ENCODE data around the gene GLB1L2.

GLB1L2 gene

DNA sequence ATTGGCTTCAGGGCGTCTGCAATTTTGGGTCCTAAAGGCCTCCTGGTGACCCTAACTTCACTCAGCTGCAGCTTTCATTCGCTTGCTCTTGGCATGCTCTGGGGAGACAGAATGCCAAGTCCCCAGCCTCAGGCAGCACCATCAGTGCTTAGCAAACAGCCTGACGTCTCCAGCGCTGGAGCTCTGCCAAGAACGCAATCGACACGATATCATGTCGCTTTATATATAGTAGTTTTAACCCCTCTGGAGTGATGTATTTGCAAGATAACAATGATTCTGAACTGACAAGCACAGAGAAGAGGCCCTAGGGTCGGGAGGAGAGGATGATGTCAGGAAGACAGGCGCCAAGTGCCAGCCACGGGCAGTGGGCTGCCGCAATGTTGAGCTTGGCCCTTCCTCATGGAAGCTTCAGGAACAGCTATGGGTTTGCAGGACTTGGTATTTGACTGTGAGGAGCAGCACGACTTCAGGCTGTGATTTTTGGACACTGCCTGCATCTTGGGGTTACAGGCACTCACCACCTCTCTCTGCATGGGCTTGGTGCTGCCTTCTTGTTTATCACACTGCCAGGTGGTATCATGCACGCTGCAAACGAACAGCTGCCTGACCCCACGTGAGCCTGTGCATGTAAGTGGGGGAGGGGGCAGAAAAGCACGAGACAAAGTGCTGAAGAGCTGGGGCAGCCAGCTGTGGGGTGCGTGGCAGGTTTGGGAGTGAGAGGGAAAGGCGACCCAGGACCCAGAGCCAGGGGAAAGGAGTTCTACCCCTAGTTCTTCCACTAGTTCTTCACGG, 54.2 kb downstream of the GLB1L2 start:
- DNase-seq (ENCODE audit: low read depth) = no peak

DNA sequence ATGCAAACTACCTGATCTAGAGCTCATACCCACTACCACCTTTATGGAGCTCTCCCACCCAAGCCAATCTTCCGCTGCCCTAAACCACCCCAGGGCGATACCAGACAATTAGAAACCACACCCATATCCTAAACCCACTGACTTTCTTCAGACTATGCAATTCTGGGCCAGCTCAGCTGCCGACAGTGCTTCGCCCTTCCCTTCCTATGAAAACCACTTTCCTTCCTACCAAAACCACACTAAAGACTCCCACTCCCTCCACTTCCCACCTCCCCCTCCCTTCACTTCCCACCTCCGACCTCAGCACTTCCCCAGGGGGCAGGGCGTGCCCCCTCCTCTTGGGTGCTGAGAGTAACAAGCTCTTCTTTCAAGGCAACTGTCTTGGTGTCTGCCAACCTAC, 55.2 kb downstream of the GLB1L2 start:
- no peak for DNase-seq (ENCODE audit: low read depth)

DNA sequence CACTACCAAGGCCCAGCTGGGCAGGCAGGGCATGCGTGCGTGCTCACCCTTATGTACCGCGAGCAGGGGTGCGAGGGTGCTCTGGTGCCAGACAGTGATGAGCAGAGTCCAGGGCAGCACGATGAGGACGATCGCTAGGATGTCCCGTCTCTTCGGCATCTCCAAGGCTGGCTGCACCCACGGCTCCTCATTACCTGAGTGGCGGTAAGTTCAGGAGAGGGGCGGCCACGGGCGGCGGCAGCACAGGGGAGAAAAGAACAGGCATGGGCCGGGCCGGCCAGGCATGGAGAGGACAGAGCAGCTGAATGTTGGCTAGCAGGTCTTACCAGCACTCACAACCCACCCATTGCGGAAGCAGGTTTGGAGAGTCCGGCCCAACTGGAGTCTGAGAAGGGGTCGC, 55.7 kb downstream of the GLB1L2 start:
- no peak for DNase-seq (ENCODE audit: low read depth)

DNA sequence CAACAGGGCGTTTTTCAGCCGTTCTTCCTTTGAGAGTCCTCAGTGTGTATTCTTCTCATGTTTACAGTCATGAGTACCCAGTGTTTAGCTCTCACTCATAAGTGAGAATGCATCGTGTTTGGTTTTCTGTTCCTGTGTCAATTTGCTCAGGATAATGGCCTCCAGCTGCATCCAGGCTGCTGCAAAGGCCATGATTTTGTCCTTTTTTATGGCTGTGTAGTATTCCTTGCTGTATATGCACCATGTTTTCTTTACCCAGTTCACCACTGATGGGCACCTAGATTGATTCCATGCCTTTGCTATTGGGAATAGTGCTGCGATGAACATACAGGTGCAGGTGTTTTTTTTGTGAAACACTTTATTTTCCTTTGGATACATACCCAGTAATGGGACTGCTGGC, 56.8 kb downstream of the GLB1L2 start:
- no peak for DNase-seq (ENCODE audit: low read depth)

DNA sequence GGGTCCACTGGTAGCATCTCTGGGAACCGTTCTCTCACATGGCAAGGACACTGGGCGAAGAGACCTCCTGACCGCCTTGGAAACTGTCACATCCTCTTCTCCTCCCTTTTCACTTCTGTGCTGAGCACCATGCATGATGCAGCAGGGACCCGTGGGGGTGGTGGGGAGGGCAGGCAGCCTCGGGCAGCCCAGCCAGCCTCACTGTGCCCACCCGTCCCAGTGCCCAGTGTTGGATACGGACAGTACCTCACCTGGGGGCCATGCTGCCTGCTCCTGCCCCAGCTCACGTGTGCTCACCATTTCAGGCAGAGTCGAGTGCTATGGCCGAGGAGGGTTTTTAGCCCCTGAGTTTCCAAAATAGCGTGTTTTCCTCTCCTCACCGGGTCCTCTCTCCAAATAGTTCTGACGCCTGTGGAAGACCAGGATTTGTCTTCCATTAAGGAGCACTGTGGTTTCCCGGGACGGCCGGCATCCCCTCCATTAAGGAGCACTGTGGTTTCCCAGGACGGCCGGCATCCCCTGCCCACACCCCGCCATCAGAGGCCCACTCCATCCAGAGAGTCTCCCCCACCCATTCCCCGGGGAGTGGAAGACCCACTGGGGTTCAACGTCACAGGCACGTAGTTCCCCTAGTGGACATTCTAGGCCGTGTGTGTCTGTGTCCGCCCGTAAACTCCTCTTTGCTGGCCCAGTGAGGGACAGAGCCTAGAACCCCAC, 57.8 kb downstream of the GLB1L2 start:
- no peak for DNase-seq (ENCODE audit: low read depth)

DNA sequence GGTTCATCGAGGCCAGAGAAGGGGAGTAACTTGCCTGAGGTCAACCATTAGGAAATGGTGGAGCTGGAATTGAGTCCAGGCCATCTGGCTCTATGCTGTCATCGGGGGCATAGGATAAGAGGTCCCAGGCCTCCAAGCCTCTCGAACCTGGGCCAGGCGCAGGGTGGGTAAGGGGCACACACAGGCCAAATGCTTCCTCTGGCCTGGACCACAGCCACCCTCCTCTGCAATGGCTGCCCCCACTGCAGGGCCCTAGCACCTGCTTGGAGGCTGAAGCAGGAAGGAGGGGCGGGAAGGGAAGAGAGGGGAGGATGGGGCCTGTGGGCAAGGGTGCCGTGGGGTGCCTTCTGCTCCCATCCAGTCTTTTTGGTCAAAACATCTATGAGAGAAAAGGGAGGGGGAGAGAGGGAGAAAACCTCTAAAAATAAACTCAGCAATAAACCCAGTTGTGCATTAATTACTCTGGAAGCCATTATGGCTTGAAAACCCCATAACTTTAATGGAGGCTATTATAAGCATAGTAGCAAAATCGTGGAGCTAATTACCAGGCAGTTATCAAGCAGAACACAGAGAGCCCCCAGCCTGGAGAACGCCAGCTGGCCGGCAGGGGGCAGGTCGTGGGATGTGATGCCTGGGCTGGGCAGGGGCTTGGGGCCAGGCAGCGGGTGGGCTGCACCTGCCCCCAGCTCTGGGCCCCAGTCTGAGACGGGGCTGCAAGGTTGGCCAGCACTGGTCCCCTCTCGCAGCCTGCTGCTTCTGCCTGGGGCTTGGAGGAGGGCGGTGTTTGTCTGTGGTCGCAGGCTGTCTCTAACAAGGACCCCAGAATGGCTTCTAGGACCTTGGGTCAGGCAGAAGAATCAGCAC, 59.1 kb downstream of the GLB1L2 start:
- DNase-seq (ENCODE audit: low read depth) = no peak

DNA sequence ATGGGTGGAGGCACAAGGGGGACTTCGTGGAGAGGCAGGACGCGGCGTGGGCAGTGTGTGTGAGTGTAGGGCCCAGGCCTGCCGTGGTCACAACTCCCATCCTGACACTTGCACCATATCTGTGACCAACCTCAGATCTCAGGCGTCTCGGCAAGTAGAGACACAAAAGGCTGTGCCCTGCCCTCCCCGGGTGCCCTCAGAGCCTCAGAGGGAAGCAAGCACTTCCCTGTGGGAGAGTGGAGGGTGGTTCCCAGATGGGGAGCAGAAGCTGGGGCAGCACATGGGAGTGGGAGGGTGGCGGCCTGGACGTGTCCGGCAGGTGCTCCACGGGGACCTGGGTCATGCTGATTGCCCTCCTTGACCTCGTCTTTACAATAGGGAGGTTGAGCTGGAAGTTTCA, 59.9 kb downstream of the GLB1L2 start:
- DNase-seq (ENCODE audit: low read depth) = no peak

- DNase-seq (ENCODE audit: low read depth) = no peak
These were observed 61.3 kb downstream of the GLB1L2 start for GRCh38 chr11:134392953-134393615.

- no peak for DNase-seq (ENCODE audit: low read depth)
These were observed 61.9 kb downstream of the GLB1L2 start for GRCh38 chr11:134393638-134394037.

DNA sequence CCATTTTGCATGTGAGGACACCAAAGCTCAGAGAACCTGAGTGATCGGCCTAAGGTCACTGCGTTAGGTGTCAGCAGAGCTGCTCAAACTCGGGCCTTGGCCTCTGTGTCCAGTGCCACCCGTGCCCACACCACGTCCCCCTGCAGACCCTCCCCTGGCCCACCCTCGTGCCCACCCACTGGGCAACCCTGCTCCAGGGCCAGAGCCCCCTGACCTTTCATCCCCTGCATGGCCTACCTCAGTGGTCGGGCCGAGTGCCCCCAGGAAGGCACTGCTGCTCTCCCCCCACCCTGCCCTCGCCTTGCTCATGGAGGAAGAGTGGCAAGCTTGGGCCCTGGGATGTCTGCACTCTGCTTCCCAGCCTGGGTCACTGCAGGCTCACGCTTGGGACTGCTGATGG, 62.5 kb downstream of the GLB1L2 start:
- no peak for DNase-seq (ENCODE audit: low read depth)

DNA sequence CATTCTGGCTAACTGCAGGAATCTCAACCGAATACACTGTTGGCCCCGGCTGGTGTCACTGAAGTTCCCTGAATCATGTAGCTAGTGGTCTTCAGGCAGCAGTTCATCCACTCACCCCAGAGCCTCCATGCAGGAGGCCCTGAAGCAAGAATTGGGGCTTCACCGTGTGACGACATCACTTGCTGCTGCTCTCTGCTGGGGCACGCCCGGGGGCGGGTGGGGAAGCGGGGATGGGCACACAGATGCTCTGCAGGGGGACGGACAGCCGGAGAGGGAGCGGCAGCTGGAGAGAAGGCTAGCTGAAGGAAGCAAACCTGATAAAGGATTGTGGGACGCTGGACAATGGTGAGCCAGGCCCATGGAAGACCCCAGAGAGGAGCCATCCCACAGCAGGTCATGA, 63.2 kb downstream of the GLB1L2 start:
- no peak for DNase-seq (ENCODE audit: low read depth)

- no peak for DNase-seq (ENCODE audit: low read depth)
These were observed 65.7 kb downstream of the GLB1L2 start for GRCh38 chr11:134397304-134398078.

DNA sequence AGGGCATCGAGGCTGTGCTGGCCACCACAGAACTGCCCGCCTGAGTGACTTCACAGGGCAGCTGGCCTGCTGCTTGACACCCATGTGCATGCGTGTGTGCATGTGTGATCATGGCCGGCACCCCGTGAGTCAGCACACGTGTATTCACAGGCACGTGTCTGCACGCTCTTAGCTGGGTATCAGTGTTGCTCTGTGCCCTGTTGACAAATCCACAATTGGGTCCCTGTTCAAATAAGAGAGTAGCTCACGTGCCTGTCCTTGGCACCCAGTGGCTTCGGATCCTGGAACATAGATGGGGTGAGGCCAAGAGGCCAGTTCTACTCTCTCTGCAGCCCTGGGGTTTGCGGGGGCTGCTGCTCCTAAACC, 66.3 kb downstream of the GLB1L2 start:
- no peak for DNase-seq (ENCODE audit: low read depth)

GRCh38 chr11:134398644-134399292, 67.0 kb downstream of the GLB1L2 start:
- no peak for DNase-seq (ENCODE audit: low read depth)

DNA sequence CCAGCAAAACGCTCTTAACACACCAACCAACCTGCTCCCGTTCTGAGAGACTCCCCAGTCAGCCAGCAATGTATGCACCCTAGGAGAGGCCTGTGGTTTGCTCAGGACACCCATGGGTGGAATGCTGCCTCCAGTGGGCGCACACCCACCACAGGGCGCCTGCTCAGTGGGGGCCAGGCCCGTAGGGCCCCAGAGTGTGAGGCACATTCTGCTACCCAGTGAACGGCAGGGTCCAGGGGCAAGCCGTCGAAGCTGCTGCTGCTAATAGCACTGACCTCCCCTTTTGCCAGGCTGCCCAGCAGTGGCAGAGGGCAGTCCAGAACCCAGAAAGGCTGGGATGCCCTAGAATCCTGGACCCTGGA, 67.5 kb downstream of the GLB1L2 start:
- no peak for DNase-seq (ENCODE audit: low read depth)

GRCh38 chr11:134399996-134400395, 68.2 kb downstream of the GLB1L2 start:
- DNase-seq (ENCODE audit: low read depth) = no peak

DNA sequence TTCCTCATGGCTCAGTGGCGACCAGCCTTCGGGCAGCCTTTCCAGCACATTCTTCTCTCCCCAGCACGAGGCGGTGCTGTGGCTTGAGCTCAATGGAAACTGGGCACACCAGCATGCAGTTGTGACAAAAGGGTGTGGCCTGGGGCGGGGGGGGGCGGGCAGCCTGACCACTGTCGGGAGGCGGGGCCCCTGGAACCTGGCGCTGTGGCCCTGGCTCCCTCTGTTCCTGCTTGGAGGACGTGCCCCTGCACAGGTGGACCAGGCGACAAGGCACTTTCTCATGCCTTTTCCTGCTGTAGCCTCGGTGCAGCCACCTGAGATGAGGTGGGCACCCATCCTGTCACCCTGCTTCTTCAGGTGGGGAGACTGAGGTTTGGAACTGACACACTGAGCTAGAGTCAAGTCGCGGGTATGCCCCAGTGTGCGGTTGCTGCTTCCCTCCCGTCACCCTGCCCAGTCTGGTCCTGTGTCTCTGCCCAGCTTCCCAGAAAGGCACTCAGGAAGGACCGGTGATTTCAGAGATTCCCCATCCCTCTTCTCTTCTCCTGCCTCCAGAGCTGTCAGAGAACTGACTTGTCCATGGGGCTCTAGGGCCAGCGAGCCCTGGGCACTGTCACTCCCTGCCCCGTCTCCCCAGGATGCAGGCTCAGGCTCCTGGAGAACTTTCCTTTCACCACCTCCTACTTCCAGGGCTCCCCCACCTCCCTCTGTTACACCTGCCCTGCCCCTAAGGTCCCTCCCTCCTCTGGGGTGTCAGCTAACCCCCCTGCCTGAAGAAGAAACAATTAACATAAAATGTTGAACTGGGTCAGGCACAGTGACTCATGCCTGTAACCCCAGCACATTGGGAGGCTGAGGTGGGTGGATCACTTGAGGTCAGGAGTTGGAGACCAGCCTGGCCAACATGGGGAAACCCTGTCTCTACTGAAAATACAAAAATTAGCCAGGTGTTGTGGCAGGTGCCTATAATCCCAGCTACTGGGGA, 70.3 kb downstream of the GLB1L2 start:
- no peak for DNase-seq (ENCODE audit: low read depth)

DNA sequence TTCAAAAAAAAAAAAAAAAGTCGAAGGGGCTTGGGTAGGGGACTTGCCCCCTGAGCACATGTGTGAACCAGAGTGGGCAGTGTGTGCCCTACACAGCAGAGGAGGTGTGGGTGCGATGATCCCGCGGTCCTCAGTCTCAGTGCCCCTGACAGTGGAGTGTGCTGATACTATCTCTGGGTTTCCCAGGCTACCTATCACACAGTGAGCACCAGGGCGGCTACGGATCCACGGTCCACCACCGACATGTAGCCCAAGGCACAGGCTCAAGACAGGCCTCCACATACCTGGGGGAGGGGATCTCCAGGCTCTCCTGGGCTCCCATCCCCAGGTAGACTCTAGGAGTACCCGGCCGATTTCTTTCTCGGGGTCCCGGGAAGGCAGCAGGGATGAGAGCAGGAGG, 71.1 kb downstream of the GLB1L2 start:
- DNase-seq (ENCODE audit: low read depth) = no peak

DNA sequence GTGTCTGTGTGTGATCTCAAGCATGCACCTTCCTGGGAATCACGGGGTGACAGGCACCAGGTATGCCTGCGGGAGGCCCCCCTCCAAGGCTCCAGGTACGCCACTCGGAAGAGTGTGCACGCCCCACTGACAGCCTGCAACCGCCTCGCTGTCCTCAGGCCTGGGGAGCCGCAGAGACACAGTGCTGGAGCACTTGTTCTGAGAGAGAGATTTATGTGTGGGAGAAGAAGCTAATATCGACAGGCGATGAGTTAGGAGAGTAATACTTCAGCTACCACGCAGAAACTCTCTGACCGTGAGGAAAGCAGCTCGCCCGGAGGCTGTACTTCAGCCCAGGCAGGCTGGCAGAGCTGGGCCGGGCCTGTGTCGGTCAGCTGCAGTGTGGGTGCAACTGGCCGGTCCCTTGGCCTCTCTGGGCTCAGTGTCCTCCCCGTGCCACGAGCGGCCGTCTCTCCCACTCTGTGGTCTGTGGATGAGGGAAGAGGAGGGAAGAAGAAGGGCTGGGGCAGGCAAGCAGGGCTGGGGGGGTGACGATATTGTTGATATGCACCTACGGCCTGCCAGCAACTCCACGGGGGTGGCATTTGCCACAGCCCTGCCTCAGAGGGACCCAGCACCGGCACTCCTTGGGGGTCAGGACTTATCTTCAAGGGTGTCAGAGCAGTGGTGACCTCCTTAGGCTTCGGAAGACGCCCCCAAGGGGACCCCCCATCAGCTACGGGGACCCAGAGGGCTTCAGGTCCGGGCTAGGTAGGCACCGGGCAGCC, 73.0 kb downstream of the GLB1L2 start:
- DNase-seq (ENCODE audit: low read depth) = no peak

Measured in T follicular helper cell (primary cell).